ENCODE measurements around the gene NAGLU. TPM values are rescaled to one million over a fixed set of nuclear protein-coding genes. Genes with fewer than 3 reads are reported as not detected.

NAGLU gene
- total and polyA plus RNA-seq, 2 of the 13 experiments (the other 11 are each of a cell fraction or from before 2014, with no cell fraction given): 28.2 to 40.1 TPM

DNA sequence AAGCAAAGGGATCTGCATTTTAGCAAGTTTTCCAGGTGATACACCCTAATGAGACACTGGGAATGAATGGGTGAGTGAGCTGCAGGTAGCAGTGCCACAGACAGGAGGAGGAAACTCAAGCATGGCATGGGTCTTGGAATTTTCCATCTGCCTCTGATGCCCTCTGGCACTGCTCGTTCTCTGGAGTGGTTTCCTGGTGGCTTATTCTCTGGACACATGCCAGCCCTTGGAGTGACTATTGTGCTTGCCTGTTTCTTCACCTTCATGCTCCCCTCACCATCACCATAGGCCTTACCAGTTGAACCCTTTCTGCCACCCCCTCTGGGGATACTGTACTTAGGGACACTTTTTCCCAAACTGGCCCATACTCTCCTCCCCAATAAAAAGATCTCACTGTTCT lies 27.5 kb downstream of the NAGLU start:
- POLR2A ChIA-PET: interaction anchor here (0.6 to 8.5 kb wide), 12 partner anchors 10 to 259 kb away, joined by 3 to 128 read pairs (median 18); partner anchors contain the start of genes HSD17B1, NAGLU, PLEKHH3 and PSMC3IP
- no peak for DNase-seq (ENCODE audit: low spot score)

DNA sequence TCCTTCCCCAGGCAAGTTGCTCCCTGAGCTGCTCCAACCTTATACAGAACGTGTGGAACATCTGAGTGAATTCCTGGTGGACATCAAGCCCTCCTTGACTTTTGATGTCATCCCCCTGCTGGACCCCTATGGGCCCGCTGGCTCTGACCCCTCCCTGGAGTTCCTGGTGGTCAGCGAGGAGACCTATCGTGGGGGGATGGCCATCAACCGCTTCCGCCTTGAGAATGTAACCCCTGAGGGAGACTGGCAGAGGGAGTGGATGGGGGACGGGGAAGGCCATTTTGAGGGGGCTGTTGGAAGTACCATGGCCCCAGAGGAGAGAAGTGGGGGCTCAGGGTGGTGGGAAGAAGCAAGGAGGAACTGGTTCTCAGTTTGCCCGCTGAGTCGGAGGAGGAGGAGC lies 27.9 kb downstream of the NAGLU start:
- H3K4me1 ChIP-seq (ENCODE audit: insufficient read depth, low read length): peaks cover 69% of the 10 kb centered on the region
- peak overlapping the region; percentile 91 for H3K27ac ChIP-seq (ENCODE audit: extremely low read length, insufficient read depth, low read length)
- TF ChIP-seq FOXJ3 (CRISPR knock-in tag; IDR thresholded peaks at IDR 0.05; ENCODE audit: borderline replicate concordance): no peak
- TF ChIP-seq, protein P1, sequence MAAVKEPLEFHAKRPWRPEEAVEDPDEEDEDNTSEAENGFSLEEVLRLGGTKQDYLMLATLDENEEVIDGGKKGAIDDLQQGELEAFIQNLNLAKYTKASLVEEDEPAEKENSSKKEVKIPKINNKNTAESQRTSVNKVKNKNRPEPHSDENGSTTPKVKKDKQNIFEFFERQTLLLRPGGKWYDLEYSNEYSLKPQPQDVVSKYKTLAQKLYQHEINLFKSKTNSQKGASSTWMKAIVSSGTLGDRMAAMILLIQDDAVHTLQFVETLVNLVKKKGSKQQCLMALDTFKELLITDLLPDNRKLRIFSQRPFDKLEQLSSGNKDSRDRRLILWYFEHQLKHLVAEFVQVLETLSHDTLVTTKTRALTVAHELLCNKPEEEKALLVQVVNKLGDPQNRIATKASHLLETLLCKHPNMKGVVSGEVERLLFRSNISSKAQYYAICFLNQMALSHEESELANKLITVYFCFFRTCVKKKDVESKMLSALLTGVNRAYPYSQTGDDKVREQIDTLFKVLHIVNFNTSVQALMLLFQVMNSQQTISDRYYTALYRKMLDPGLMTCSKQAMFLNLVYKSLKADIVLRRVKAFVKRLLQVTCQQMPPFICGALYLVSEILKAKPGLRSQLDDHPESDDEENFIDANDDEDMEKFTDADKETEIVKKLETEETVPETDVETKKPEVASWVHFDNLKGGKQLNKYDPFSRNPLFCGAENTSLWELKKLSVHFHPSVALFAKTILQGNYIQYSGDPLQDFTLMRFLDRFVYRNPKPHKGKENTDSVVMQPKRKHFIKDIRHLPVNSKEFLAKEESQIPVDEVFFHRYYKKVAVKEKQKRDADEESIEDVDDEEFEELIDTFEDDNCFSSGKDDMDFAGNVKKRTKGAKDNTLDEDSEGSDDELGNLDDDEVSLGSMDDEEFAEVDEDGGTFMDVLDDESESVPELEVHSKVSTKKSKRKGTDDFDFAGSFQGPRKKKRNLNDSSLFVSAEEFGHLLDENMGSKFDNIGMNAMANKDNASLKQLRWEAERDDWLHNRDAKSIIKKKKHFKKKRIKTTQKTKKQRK (IDR thresholded peaks at IDR 0.05; ENCODE audit: low read length): no peak
- no peak for TF ChIP-seq TOPORS (CRISPR knock-in tag; IDR thresholded peaks at IDR 0.05)
- TF ChIP-seq ZNF75D (CRISPR knock-in tag; IDR thresholded peaks at IDR 0.05; ENCODE audit: borderline replicate concordance): no peak
- TF ChIP-seq, protein P2, sequence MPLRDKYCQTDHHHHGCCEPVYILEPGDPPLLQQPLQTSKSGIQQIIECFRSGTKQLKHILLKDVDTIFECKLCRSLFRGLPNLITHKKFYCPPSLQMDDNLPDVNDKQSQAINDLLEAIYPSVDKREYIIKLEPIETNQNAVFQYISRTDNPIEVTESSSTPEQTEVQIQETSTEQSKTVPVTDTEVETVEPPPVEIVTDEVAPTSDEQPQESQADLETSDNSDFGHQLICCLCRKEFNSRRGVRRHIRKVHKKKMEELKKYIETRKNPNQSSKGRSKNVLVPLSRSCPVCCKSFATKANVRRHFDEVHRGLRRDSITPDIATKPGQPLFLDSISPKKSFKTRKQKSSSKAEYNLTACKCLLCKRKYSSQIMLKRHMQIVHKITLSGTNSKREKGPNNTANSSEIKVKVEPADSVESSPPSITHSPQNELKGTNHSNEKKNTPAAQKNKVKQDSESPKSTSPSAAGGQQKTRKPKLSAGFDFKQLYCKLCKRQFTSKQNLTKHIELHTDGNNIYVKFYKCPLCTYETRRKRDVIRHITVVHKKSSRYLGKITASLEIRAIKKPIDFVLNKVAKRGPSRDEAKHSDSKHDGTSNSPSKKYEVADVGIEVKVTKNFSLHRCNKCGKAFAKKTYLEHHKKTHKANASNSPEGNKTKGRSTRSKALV (CRISPR knock-in tag; IDR thresholded peaks at IDR 0.05): no peak

More for the DNA sequence above, 27.5 kb downstream of the NAGLU start:
- in situ Hi-C loops (cut with HindIII; ENCODE audit: extremely low pct_ligation_motif_present, low pct_unique_long_range_greater_than_20kb): no loop called here
- H3K27ac ChIP-seq (ENCODE audit: extremely low read length, insufficient read depth, low read length): peak overlapping the region; percentile 91
- peaks cover 14 to 28% of the 10 kb centered on the region in 2 experiments for H3K36me3 ChIP-seq (replicated peaks in 1 of 2; ENCODE audit: control insufficient read depth in 1 of 2, insufficient read depth in 2 of 2, low read length in 2 of 2)
- 25% methylated on average over 1 of the region's 1 CpG for WGBS (ENCODE audit: low lambda C conversion rate)
- H3K4me1 ChIP-seq (ENCODE audit: insufficient read depth, low read length): peaks cover 65% of the 10 kb centered on the region
- H4K20me1 ChIP-seq (ENCODE audit: insufficient read depth, low read length): no peaks in the 10 kb centered on the region
- intact Hi-C loops (cut with micrococcal nuclease; ENCODE audit: unreplicated experiment): no loop called here
- CTCF ChIA-PET (ENCODE audit: low intra/inter-chr PET ratio, low total read pairs): no interaction called here
- H3K79me2 ChIP-seq (ENCODE audit: insufficient read depth, low read length): peaks cover 39% of the 10 kb centered on the region
- TF ChIP-seq PHF8 (CRISPR knock-in tag; IDR thresholded peaks at IDR 0.05) (no peak), HNRNPL (IDR thresholded peaks at IDR 0.05; ENCODE audit: low read depth, low read length) (0 out of 2 replicates have a peak, but pooled peaks have one; percentile 36), ZNF296 (CRISPR knock-in tag; conservative IDR thresholded peaks at IDR 0.05) (no peak), KLF9 (CRISPR knock-in tag; IDR thresholded peaks at IDR 0.05; ENCODE audit: low read depth) (no peak), ZNF569 (CRISPR knock-in tag; IDR thresholded peaks at IDR 0.05; ENCODE audit: borderline replicate concordance) (no peak), RFX5 (IDR thresholded peaks at IDR 0.05; ENCODE audit: low read depth, low read length) (no peak), POLR2G (IDR thresholded peaks at IDR 0.05; ENCODE audit: low read depth, low read length) (peak; percentile 31; the same call in 1 of the 2 replicates)
- TF ChIP-seq, protein P3, sequence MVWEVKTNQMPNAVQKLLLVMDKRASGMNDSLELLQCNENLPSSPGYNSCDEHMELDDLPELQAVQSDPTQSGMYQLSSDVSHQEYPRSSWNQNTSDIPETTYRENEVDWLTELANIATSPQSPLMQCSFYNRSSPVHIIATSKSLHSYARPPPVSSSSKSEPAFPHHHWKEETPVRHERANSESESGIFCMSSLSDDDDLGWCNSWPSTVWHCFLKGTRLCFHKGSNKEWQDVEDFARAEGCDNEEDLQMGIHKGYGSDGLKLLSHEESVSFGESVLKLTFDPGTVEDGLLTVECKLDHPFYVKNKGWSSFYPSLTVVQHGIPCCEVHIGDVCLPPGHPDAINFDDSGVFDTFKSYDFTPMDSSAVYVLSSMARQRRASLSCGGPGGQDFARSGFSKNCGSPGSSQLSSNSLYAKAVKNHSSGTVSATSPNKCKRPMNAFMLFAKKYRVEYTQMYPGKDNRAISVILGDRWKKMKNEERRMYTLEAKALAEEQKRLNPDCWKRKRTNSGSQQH (CRISPR knock-in tag; IDR thresholded peaks at IDR 0.05; ENCODE audit: low read depth): 0 out of 2 replicates have a peak, but pooled peaks have one; percentile 2
- TF ChIP-seq, protein P4, sequence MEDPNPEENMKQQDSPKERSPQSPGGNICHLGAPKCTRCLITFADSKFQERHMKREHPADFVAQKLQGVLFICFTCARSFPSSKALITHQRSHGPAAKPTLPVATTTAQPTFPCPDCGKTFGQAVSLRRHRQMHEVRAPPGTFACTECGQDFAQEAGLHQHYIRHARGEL (CRISPR knock-in tag; IDR thresholded peaks at IDR 0.05): 0 out of 2 replicates have a peak, but pooled peaks have one; percentile 0
- H3K9ac ChIP-seq (ENCODE audit: insufficient read depth, low read depth, low read length): peak overlapping the region; percentile 94
- H3K27me3 ChIP-seq (ENCODE audit: control insufficient read depth in 1 of 2, insufficient read depth in 2 of 2, low read length in 2 of 2): no peaks in the 10 kb centered on the region; a peak in 1 of 5 replicates
- H3K4me3 ChIP-seq (replicated peaks in 1 of 3; ENCODE audit: insufficient read depth in 1 of 3, low read depth in 2 of 3, low read length in 3 of 3): peak overlapping the region; percentile 66 to 91 (median 79)
- H3K9me3 ChIP-seq (ENCODE audit: low read length): no peaks in the 10 kb centered on the region
- no TSS peak for BruUV-seq (replicated peaks)
- peak overlapping the region; percentile 82 for H3K4me2 ChIP-seq (ENCODE audit: low read depth, low read length)
- ATAC-seq (no peak), FAIRE-seq (no peak)
- H2AFZ ChIP-seq (ENCODE audit: low read length): no peak overlapping the region

More for the DNA sequence above, 27.9 kb downstream of the NAGLU start:
- in situ Hi-C loops (cut with HindIII; ENCODE audit: extremely low pct_ligation_motif_present, low pct_unique_long_range_greater_than_20kb) (no loop called here), intact Hi-C loops (cut with micrococcal nuclease; ENCODE audit: unreplicated experiment) (no loop called here)
- Histone ChIP-seq H3K9ac (ENCODE audit: insufficient read depth, low read depth, low read length) (peak overlapping the region; percentile 94), H3K4me2 (ENCODE audit: low read depth, low read length) (peak overlapping the region; percentile 82), H3K79me2 (ENCODE audit: insufficient read depth, low read length) (peaks cover 42% of the 10 kb centered on the region), H3K9me3 (ENCODE audit: low read length) (no peaks in the 10 kb centered on the region), H3K4me3 (replicated peaks in 1 of 3; ENCODE audit: insufficient read depth in 1 of 3, low read depth in 2 of 3, low read length in 3 of 3) (peak overlapping the region; percentile 66 to 91 (median 79)), H3K27me3 (ENCODE audit: control insufficient read depth in 1 of 2, insufficient read depth in 2 of 2, low read length in 2 of 2) (no peaks in the 10 kb centered on the region; a peak in 1 of 5 replicates), H4K20me1 (ENCODE audit: insufficient read depth, low read length) (no peaks in the 10 kb centered on the region), H3K36me3 (replicated peaks in 1 of 2; ENCODE audit: control insufficient read depth in 1 of 2, insufficient read depth in 2 of 2, low read length in 2 of 2) (peaks cover 16 to 32% of the 10 kb centered on the region in 2 experiments), H2AFZ (ENCODE audit: low read length) (no peak overlapping the region)
- no TSS peak for BruUV-seq (replicated peaks)
- no peak for ATAC-seq
- DNase-seq (ENCODE audit: low spot score): no peak
- ChIA-PET POLR2A (interaction anchor here (0.7 to 8.5 kb wide), 13 partner anchors 11 to 260 kb away, joined by 3 to 128 read pairs (median 11); partner anchors contain the start of genes BECN1, CNTD1, COA3 and HSD17B1), CTCF (ENCODE audit: low intra/inter-chr PET ratio, low total read pairs) (no interaction called here)
- FAIRE-seq: no peak
- 91% methylated on average over 9 of the region's 9 CpGs for WGBS (ENCODE audit: low lambda C conversion rate)

All from HepG2 (cell line).